ENCODE results near the gene NFIB.

Gene NFIB

DNA sequence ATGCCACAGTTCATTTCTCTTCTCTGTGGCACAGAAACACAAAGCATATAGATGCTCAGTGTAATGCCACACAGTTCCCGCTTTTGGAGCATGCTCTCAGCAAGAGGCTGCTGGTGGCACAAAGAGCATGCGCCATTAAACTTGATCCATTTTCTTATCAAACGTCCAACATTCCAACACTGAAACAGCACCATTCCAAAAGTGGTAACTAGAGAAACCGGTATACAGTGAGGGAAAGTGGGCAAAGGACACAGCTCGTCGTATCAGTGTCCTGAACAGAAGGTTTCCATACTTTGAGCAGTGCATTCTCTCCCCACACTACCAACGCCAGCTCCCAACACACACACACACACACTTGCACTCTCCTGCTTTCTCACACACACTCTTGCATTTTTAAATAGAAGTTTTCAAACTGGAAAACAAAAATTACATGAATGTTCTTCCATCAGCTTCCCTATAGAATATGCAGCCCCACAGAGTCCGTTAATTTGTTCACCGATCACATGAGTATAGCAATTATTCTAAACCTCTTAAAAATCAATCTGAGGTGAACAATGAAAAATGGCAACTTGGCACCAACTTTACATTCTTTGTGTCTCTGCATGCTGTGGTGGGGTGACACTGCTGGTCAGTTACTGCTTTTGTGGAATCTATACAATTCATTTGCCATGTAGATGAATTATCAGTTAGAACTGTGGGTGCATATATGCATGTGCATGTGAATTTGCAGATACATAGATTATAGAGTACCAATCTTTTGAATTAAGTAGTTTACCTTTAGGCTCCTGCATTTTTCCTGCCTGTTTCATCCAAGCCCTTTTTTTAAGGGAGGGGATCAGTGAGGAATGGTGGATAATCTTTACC, 5.7 kb downstream of the NFIB start:
- in situ Hi-C loops (cut with HindIII; ENCODE audit: low sequenced_read_pairs): loop anchor here (25.0 kb wide), 1 partner anchor 196 kb away; no protein-coding TSS in a partner anchor
- TF ChIP-seq, protein P1, sequence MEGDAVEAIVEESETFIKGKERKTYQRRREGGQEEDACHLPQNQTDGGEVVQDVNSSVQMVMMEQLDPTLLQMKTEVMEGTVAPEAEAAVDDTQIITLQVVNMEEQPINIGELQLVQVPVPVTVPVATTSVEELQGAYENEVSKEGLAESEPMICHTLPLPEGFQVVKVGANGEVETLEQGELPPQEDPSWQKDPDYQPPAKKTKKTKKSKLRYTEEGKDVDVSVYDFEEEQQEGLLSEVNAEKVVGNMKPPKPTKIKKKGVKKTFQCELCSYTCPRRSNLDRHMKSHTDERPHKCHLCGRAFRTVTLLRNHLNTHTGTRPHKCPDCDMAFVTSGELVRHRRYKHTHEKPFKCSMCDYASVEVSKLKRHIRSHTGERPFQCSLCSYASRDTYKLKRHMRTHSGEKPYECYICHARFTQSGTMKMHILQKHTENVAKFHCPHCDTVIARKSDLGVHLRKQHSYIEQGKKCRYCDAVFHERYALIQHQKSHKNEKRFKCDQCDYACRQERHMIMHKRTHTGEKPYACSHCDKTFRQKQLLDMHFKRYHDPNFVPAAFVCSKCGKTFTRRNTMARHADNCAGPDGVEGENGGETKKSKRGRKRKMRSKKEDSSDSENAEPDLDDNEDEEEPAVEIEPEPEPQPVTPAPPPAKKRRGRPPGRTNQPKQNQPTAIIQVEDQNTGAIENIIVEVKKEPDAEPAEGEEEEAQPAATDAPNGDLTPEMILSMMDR (IDR thresholded peaks at IDR 0.05; ENCODE audit: low read depth, low read length): no peak
- DNase-seq (ENCODE audit: low read depth, low spot score): peak; percentile 66
- peak overlapping the region; percentile 5 for H3K4me3 ChIP-seq (ENCODE audit: low read depth, low read length)

DNA sequence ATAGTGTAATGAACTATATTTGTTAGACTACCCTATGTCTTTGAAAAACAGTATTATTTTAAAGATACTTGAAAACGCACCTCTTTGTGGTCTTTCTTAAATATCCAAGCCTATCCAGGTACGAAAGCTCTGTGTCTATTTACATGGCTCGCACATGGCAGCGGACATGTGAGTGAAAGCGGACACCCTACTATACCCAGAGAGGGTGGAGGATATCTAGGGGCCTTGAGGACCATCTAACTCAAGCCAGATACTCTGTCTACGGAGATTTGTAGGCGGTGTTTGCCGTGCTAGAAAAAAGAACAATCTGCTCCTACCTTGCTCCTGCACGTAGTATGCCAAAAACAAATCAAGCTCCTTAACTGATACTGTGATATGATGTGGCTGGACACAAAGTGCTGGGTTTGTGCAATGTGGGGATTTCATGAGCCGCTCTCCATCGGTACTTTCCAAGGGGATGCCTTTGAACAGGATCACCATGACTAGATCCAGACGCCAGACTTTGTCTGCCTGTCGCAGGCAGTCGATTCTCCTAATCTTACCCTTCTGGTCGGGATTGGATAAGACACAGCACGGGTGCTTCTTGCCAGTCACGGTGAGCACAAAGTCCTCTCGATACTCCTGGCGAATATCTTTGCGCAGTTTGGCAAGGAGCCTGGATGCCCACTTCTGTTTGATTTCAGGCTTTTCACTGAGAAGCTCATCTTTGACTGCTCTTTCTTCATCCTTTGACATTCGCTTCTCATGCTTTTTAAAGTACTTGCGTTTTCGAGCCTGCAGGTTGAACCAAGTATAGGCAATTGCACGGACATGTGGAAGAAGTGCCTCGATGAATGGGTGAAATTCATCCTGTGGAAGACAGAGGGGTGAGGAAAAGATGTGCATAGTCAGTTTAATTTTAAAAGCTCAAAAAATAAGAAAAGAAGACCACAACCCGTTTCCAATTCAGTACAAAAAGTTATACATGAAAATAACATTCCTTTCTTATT, 7.0 kb downstream of the NFIB start:
- DNase-seq (ENCODE audit: low read depth, low spot score): peak; percentile 62
- TF ChIP-seq, protein P1 (IDR thresholded peaks at IDR 0.05; ENCODE audit: low read depth, low read length): no peak
- H3K4me3 ChIP-seq (ENCODE audit: low read depth, low read length): no peak overlapping the region
- in situ Hi-C loops (cut with HindIII; ENCODE audit: low sequenced_read_pairs): loop anchor here (25.0 kb wide), 1 partner anchor 195 kb away; no protein-coding TSS in a partner anchor

DNA sequence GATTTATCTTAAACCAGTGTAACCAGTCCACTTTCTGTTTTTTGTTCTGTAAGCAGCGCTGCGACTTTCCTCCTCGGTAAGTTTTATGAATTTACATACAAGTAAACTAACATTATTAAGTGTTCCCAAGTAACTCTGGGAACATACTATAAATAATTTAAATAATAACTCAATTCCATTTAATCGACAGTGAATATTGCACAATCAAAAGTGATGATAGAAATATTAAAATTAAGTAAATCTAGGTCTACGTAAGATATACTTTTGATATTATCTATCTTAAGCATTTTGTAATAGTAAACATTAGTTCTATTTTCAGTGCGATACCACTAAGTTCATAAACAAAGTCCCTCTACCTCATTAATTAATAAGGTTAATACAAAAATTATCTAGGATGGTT, 7.8 kb downstream of the NFIB start:
- in situ Hi-C loops (cut with HindIII; ENCODE audit: low sequenced_read_pairs): loop anchor here (25.0 kb wide), 1 partner anchor 194 kb away; no protein-coding TSS in a partner anchor
- no peak for DNase-seq (ENCODE audit: low read depth, low spot score)
- H3K4me3 ChIP-seq (ENCODE audit: low read depth, low read length): no peak overlapping the region
- TF ChIP-seq, protein P1 (IDR thresholded peaks at IDR 0.05; ENCODE audit: low read depth, low read length): no peak

DNA sequence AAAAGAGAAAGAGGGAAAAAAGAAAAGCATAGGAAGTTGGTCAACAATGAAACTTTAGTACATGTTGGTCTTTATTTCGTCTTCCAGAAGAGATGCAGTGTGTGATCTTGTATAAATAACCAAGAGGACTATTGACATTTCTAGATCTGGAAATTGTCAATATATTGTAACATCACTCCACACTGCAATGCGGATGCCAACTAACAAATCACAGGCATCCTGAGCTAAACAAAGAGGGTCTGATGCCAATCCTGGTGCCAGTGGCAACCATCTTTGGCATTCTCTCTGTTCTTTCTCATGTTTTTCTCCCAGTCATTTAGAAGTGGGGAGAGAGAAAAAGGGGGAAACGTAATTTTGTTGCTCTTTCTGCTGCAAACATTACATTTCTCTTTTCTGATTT, 9.7 kb downstream of the NFIB start:
- no peak overlapping the region for H3K4me3 ChIP-seq (ENCODE audit: low read depth, low read length)

DNA sequence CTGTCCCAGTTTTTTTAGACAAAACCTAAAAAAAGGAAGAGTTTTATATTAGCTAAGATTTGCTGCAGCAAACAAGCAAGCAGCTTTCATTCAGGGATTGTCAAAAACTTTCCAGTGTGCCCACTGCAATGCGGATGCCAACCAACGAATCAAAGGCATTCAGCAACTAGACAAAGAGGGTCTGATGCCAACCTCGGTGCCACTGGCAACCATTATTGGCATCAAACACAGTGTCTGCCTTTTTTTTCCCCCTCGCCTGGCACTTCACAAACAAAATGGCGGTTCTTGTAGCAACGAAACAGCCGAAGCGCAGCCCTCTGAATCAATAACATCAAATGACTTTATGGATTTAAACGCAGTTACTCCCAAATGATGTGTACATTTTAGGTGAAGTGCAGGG, 10.4 kb downstream of the NFIB start:
- no peak for DNase-seq (ENCODE audit: low read depth, low spot score)
- in situ Hi-C loops (cut with HindIII; ENCODE audit: low sequenced_read_pairs): loop anchor here (25.0 kb wide), 1 partner anchor 191 kb away; no protein-coding TSS in a partner anchor
- TF ChIP-seq, protein P1 (IDR thresholded peaks at IDR 0.05; ENCODE audit: low read depth, low read length): no peak
- no peak overlapping the region for H3K4me3 ChIP-seq (ENCODE audit: low read depth, low read length)

More for the DNA sequence above, 9.7 kb downstream of the NFIB start:
- TF ChIP-seq, protein P1 (IDR thresholded peaks at IDR 0.05; ENCODE audit: low read depth, low read length): no peak
- in situ Hi-C loops (cut with HindIII; ENCODE audit: low sequenced_read_pairs): loop anchor here (25.0 kb wide), 1 partner anchor 192 kb away; no protein-coding TSS in a partner anchor
- no peak for DNase-seq (ENCODE audit: low read depth, low spot score)

DNA sequence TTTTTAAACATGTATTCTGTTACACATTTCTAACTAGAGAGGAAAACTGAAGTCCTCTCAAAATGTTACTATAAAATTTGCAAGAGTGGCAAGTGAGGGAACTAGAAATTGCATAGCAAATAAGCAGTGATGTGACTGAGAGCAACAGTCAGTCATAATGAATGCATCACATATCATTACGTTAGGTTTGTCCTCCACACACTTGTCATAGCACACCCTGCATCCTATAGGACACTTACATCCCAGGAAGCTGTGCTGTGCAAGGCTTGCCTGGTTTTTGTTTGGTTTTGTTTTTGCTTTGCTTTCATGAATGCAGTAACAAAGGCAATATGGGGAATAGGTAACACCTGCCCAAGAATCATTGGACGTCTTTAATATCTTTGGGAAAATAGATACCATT, 10.8 kb downstream of the NFIB start:
- DNase-seq (ENCODE audit: low read depth, low spot score): no peak
- in situ Hi-C loops (cut with HindIII; ENCODE audit: low sequenced_read_pairs): loop anchor here (25.0 kb wide), 1 partner anchor 191 kb away; no protein-coding TSS in a partner anchor
- TF ChIP-seq, protein P1 (IDR thresholded peaks at IDR 0.05; ENCODE audit: low read depth, low read length): no peak
- no peak overlapping the region for H3K4me3 ChIP-seq (ENCODE audit: low read depth, low read length)
